IMR-90 (cell line): Measurements from ENCODE around the gene LTN1. TPM values are rescaled to one million over a fixed set of nuclear protein-coding genes. Genes with fewer than 3 reads are reported as not detected.

Experiments used
- ATAC-seq: fragments of 200-7000 bp; cut with Tn5 transposase; 2 replicates; pipeline ENCODE4 v1.9.1; 2020; ENCODE audit warnings: low read depth, mild to moderate bottlenecking, moderate library complexity
- BruUV-seq: library from RNA; stranded (reverse); fragments of 400-500 nt; replicated peaks from 2 replicates; lab custom pipeline; 2021; lab: Mats Ljungman, UMichigan
- CTCF ChIA-PET: fragments of 300-600 bp; formaldehyde crosslinking; extraction: SDS; loops from one replicate; lab custom pipeline; 2021; ENCODE audit warnings: antibody characterized with exemption; lab: Yijun Ruan, JAX
- POLR2A ChIA-PET: fragments of 300-600 bp; sonication (Branson Sonifier 250); formaldehyde crosslinking; loops from one replicate; lab custom pipeline; 2022; ENCODE audit warnings: antibody characterized with exemption; ENCODE audit not compliant: unreplicated experiment; lab: Charles Lee
- DNase-seq: peaks from one replicate; pipeline ENCODE4 v3.0.0; 2013
- H2AFZ ChIP-seq: replicated peaks from 2 replicates; pipeline ENCODE3; 2013; ENCODE audit warnings: low read length, mild to moderate bottlenecking; ENCODE audit not compliant: poor library complexity
- H2AK5ac ChIP-seq: 2 replicates; pipeline ENCODE4 v1.6.1; 2013; ENCODE audit warnings: low read depth, low read length, inconsistent platforms
- H2AK9ac ChIP-seq: replicated peaks from 2 replicates; pipeline ENCODE3; 2013; ENCODE audit warnings: mild to moderate bottlenecking, low read depth, low read length, moderate library complexity; ENCODE audit not compliant: poor library complexity
- H2BK120ac ChIP-seq: 2 replicates; pipeline ENCODE4 v1.6.1; 2013; ENCODE audit warnings: low read depth, low read length, inconsistent platforms
- H2BK15ac ChIP-seq: 3 replicates; pipeline ENCODE4 v1.6.1; 2013; ENCODE audit warnings: low read depth, low read length, inconsistent platforms
- H2BK20ac ChIP-seq: 2 replicates; pipeline ENCODE4 v1.6.1; 2013; ENCODE audit warnings: low read depth, mild to moderate bottlenecking, inconsistent platforms, low read length, moderate library complexity
- H2BK5ac ChIP-seq: 2 replicates; pipeline ENCODE4 v1.6.1; 2013; ENCODE audit warnings: mild to moderate bottlenecking, low read depth, low read length, inconsistent platforms; ENCODE audit not compliant: poor library complexity, severe bottlenecking
- H3K14ac ChIP-seq: replicated peaks from 2 replicates; pipeline ENCODE4 v1.6.1; 2013; ENCODE audit warnings: low read depth, low read length, inconsistent platforms
- H3K18ac ChIP-seq: 2 replicates; pipeline ENCODE4 v1.6.1; 2013; ENCODE audit warnings: low read depth, low read length, control low read depth
- H3K23ac ChIP-seq: 2 replicates; pipeline ENCODE4 v1.6.1; 2013; ENCODE audit warnings: low read depth, low read length, inconsistent platforms
- H3K27ac ChIP-seq: 2 replicates; pipeline ENCODE4 v1.5.1; 2013; ENCODE audit warnings: mild to moderate bottlenecking, control low read depth, low read length; ENCODE audit not compliant: insufficient read depth
- H3K27me3 ChIP-seq: 2 replicates; pipeline ENCODE4 v1.6.1; 2013; ENCODE audit warnings: low read length; ENCODE audit not compliant: control insufficient read depth, insufficient read depth
- H3K36me3 ChIP-seq: 2 replicates; pipeline ENCODE4 v1.6.1; 2013; ENCODE audit warnings: low read length, mixed read lengths; ENCODE audit not compliant: control insufficient read depth, insufficient read depth
- H3K4ac ChIP-seq: 2 replicates; pipeline ENCODE4 v1.6.1; 2013; ENCODE audit warnings: low read depth, low read length, inconsistent platforms
- H3K4me1 ChIP-seq: 2 replicates; pipeline ENCODE4 v1.6.1; 2013; ENCODE audit warnings: low read length, mixed read lengths; ENCODE audit not compliant: control insufficient read depth, insufficient read depth
- H3K4me2 ChIP-seq: 2 replicates; pipeline ENCODE4 v1.6.1; 2013; ENCODE audit warnings: low read depth, mild to moderate bottlenecking, control low read depth, low read length, moderate library complexity
- H3K4me3 ChIP-seq: 2 replicates; pipeline ENCODE4 v1.5.1; 2013; ENCODE audit warnings: low read depth, mild to moderate bottlenecking, control low read depth, low read length, moderate library complexity; ENCODE audit not compliant: insufficient read depth
- H3K56ac ChIP-seq: 2 replicates; pipeline ENCODE4 v1.6.1; 2013; ENCODE audit warnings: low read length, inconsistent platforms; ENCODE audit not compliant: insufficient read depth; ENCODE audit errors: extremely low read depth
- H3K79me1 ChIP-seq, 2 experiments: 2 replicates each; pipeline ENCODE4 v1.6.1; 2013; ENCODE audit warnings: low read length in 2 of 2, inconsistent platforms in 1 of 2, low read depth in 1 of 2
- H3K9ac ChIP-seq: 2 replicates; pipeline ENCODE4 v1.6.1; 2013; ENCODE audit warnings: low read depth, low read length, control low read depth
- H3K9me1 ChIP-seq: 2 replicates; pipeline ENCODE4 v1.6.1; 2013; ENCODE audit warnings: low read length, inconsistent platforms; ENCODE audit not compliant: insufficient read depth
- H3K9me3 ChIP-seq: 2 replicates; pipeline ENCODE4 v1.6.1; 2013; ENCODE audit warnings: low read length; ENCODE audit not compliant: control insufficient read depth, insufficient read depth
- H4K20me1 ChIP-seq: 2 replicates; pipeline ENCODE4 v1.6.1; 2013; ENCODE audit warnings: low read length, inconsistent platforms; ENCODE audit not compliant: insufficient read depth
- H4K5ac ChIP-seq: 2 replicates; pipeline ENCODE4 v1.6.1; 2013; ENCODE audit warnings: mild to moderate bottlenecking, low read depth, low read length, control low read depth
- H4K8ac ChIP-seq, 2 experiments: 2 replicates each; pipeline ENCODE4 v1.6.1; 2013; ENCODE audit warnings: low read depth in 2 of 2, low read length in 2 of 2, control low read depth in 1 of 2, inconsistent platforms in 1 of 2
- H4K91ac ChIP-seq: 2 replicates; pipeline ENCODE4 v1.6.1; 2013; ENCODE audit warnings: low read depth, low read length, inconsistent platforms; ENCODE audit not compliant: insufficient read depth
- BHLHE40 ChIP-seq: fragments of 150-350 bp; IDR thresholded peaks from 2 replicates; pipeline ENCODE4 v1.6.1; 2016; ENCODE audit warnings: mild to moderate bottlenecking, low read depth, low read length
- CEBPB ChIP-seq: IDR thresholded peaks from 2 replicates; pipeline ENCODE4 v1.6.1; 2012; ENCODE audit warnings: low read depth, low read length, improper control_type of control experiment
- CHD1 ChIP-seq: IDR thresholded peaks from 2 replicates; pipeline ENCODE4 v1.6.1; 2012; ENCODE audit warnings: low read depth, low read length, improper control_type of control experiment
- CTCF ChIP-seq: conservative IDR thresholded peaks from 2 replicates; pipeline ENCODE4 v1.5.1; 2012; ENCODE audit warnings: mild to moderate bottlenecking, low read depth, low read length, improper control_type of control experiment
- ELK1 ChIP-seq: fragments of 150-350 bp; IDR thresholded peaks from 2 replicates; pipeline ENCODE4 v1.6.1; 2016; ENCODE audit warnings: low read depth, mild to moderate bottlenecking, low read length, moderate library complexity, borderline replicate concordance
- FOS ChIP-seq: fragments of 150-350 bp; IDR thresholded peaks from 2 replicates; pipeline ENCODE4 v1.6.1; 2016; ENCODE audit warnings: low read depth, low read length
- MAFK ChIP-seq: IDR thresholded peaks from 2 replicates; pipeline ENCODE4 v1.6.1; 2012; ENCODE audit warnings: low read depth, low read length, improper control_type of control experiment
- MAZ ChIP-seq: IDR thresholded peaks from 2 replicates; pipeline ENCODE4 v1.6.1; 2012; ENCODE audit warnings: low read depth, mild to moderate bottlenecking, low read length, improper control_type of control experiment, moderate library complexity, borderline replicate concordance
- MXI1 ChIP-seq: IDR thresholded peaks from 2 replicates; pipeline ENCODE4 v1.6.1; 2012; ENCODE audit warnings: low read depth, mild to moderate bottlenecking, low read length, moderate library complexity, borderline replicate concordance
- NFE2L2 ChIP-seq: fragments of 150-350 bp; IDR thresholded peaks from 2 replicates; pipeline ENCODE4 v1.6.1; 2016; ENCODE audit warnings: low read depth, mild to moderate bottlenecking, low read length
- POLR2A ChIP-seq: IDR thresholded peaks from 2 replicates; pipeline ENCODE4 v1.6.1; 2012; ENCODE audit warnings: mild to moderate bottlenecking, low read depth, low read length
- RAD21 ChIP-seq: IDR thresholded peaks from 2 replicates; pipeline ENCODE4 v1.6.1; 2012; ENCODE audit warnings: low read length, improper control_type of control experiment
- RCOR1 ChIP-seq: IDR thresholded peaks from 2 replicates; pipeline ENCODE4 v1.6.1; 2012; ENCODE audit warnings: mild to moderate bottlenecking, low read length, improper control_type of control experiment; ENCODE audit not compliant: insufficient replicate concordance
- RFX5 ChIP-seq: IDR thresholded peaks from 2 replicates; pipeline ENCODE4 v1.8.0; 2012; ENCODE audit warnings: low read depth, mild to moderate bottlenecking, low read length, moderate library complexity
- SMC3 ChIP-seq: fragments of 150-350 bp; IDR thresholded peaks from 2 replicates; pipeline ENCODE4 v1.6.1; 2016; ENCODE audit warnings: low read depth, mild to moderate bottlenecking, antibody characterized with exemption, low read length, moderate library complexity
- USF2 ChIP-seq: fragments of 150-350 bp; IDR thresholded peaks from 2 replicates; pipeline ENCODE4 v1.6.1; 2017; ENCODE audit warnings: mild to moderate bottlenecking, antibody characterized with exemption, low read length, low read depth
- WGBS, 2 experiments: methylation state at CpG; one replicate each; pipeline versions ENCODE4 v1.1.5 to v1.1.7; 2013; ENCODE audit warnings: missing lambda C conversion rate in 2 of 2; ENCODE audit not compliant: insufficient read length in 1 of 2; ENCODE audit errors: extremely low coverage in 2 of 2; 5-methylcytosine and 5-hydroxymethylcytosine counted together
- dilution Hi-C: fragments of 300-500 bp; cut with HindIII; formaldehyde crosslinking; loops from one replicate; pipeline ENCODE4 v1.14.3; 2018; ENCODE audit warnings: low sequenced_read_pairs; ENCODE audit not compliant: unreplicated experiment
- in situ Hi-C: fragments of 300-500 bp; cut with MboI; formaldehyde crosslinking; loops from 3 replicates; pipeline ENCODE4 v1.14.3; 2019; ENCODE audit warnings: low sequenced_read_pairs, inconsistent platforms, mixed read lengths
- intact Hi-C: fragments of 100-400 bp; cut with micrococcal nuclease; formaldehyde crosslinking; loops from 2 replicates; pipeline ENCODE4 v1.10.0; 2022
- polyA plus RNA-seq, 3 experiments: library from polyadenylated mRNA; depleted of rRNA; stranded (reverse); fragments of >200 nt; gene quantifications; 2 replicates each; pipeline ENCODE4 v1.2.3, GENCODE V29; 2012; ENCODE audit warnings: low replicate concordance in 1 of 3
- total RNA-seq: library from RNA; depleted of rRNA; stranded (reverse); fragments of >200 nt; gene quantifications from 2 replicates; pipeline ENCODE4 v1.2.3, GENCODE V29; 2012

Gene LTN1
- total and polyA plus RNA-seq, 2 of the 4 experiments (the other 2 are of a cell fraction), result 6.7 to 35.5 TPM

- H3K14ac ChIP-seq, result no peak overlapping the region
- no peaks in the 10 kb centered on the region for H4K20me1 ChIP-seq
- H3K27me3 ChIP-seq, result no peaks in the 10 kb centered on the region
- H2AK9ac ChIP-seq, result no peak overlapping the region
- H3K79me1 ChIP-seq, result no peaks in the 10 kb centered on the region
- no CpG with 5 or more reads among the region's 2 CpGs for WGBS, 2 experiments
- no peak overlapping the region for H3K4me2 ChIP-seq
- intact Hi-C loops (no loop called here), in situ Hi-C loops (loop anchor here (10.0 to 25.0 kb wide), 4 partner anchors 143 to 1225 kb away; no protein-coding TSS in a partner anchor), dilution Hi-C loops (no loop called here)
- no peak overlapping the region for H4K8ac ChIP-seq
- no peaks in the 10 kb centered on the region for H3K9me3 ChIP-seq
- BruUV-seq, result no TSS peak
- no peaks in the 10 kb centered on the region for H3K9me1 ChIP-seq
- no peak overlapping the region for H2AK5ac ChIP-seq
- H3K4ac ChIP-seq, result no peak overlapping the region
- no peak overlapping the region for H2BK5ac ChIP-seq
- TF ChIP-seq USF2 (no peak), CHD1 (no peak), ELK1 (no peak), RAD21 (no peak), MAZ (no peak), FOS (no peak), CTCF (no peak), BHLHE40 (no peak), NFE2L2 (no peak), RFX5 (no peak), CEBPB (no peak), RCOR1 (no peak), POLR2A (no peak), MXI1 (no peak), MAFK (no peak), SMC3 (no peak)
- no peak for ATAC-seq
- no peak overlapping the region for H3K9ac ChIP-seq
- H2BK120ac ChIP-seq, result no peak overlapping the region
- no peak for DNase-seq
- no peak overlapping the region for H3K18ac ChIP-seq
- H3K23ac ChIP-seq, result no peak overlapping the region
- no peak overlapping the region for H2BK15ac ChIP-seq
- H3K36me3 ChIP-seq, result peaks cover 11% of the 10 kb centered on the region
- no peak overlapping the region for H3K4me3 ChIP-seq
- ChIA-PET POLR2A (no interaction called here), CTCF (no interaction called here)
- H3K4me1 ChIP-seq, result no peaks in the 10 kb centered on the region
- no peak overlapping the region for H4K91ac ChIP-seq
- H3K27ac ChIP-seq, result no peak overlapping the region
- H2BK20ac ChIP-seq, result no peak overlapping the region
- H2AFZ ChIP-seq, result no peak overlapping the region
- no peak overlapping the region for H3K56ac ChIP-seq
- H4K5ac ChIP-seq, result no peak overlapping the region
Observed at GRCh38 chr21:28937737-28938136, 54.9 kb downstream of the LTN1 start.
